ENCODE data around the gene STEAP2. TPM values are rescaled to one million over a fixed set of nuclear protein-coding genes. Genes with fewer than 3 reads are reported as not detected.
A peak's percentile ranks its signal among the peaks of the same experiment; 100 is the strongest.

STEAP2 gene
- total RNA-seq, 4 donors from 2014 or later: 21.0 to 38.4 (median 25.0) TPM

DNA sequence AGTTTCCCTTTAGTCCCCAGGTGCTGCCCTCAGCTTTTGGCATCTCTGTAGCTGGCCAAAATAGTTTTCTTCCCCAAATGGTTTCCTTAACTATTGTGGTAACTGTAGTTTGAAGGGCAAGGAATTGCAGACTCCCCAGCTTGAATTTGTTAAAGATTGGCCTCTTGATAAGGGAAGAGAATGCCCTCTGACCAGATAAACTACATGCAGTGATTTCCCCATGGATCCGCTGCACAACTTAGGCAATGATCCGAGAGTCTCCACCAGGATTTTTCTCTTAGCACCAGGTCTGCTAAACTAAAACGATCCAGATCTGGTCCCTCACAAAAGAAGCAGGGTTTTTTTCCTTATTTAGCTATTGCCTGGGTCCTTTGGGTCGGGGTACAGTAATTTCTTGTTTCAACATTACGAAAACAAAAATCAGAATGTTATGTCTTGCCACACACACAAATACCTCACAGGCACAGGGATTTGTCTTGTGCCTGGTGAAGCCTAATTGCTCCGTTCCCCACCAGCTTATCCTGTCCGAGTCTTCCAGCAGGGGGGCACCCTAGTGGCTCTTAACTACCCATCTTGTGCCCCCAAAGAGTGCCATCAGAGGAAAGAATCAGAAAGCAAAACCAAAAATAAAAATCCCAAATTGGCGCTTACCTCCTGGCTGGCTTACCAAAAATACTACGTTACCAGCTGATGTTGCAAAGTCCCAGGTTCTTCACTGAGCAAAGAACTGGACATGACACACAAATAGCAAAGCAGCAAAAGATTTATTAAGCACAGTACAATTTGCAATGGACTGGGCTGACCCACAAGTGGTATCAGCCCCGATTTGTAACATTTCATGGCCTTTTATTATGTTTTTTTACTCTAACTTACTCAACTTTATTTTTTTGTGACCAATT lies 16.4 kb upstream of the STEAP2 start:
- 65 to 67% methylated on average over 5 to 7 of the region's 10 CpGs for WGBS, 2 donors (ENCODE audit: low coverage in 1 of 2)
- no peaks in the 10 kb centered on the region for H3K36me3 ChIP-seq
- H3K9me3 ChIP-seq: no peaks in the 10 kb centered on the region
- H3K4me3 ChIP-seq: no peak overlapping the region
- no peak for TF ChIP-seq POLR2AphosphoS5 (IDR thresholded peaks at IDR 0.05)
- TF ChIP-seq POLR2A (IDR thresholded peaks at IDR 0.05): no peak
- TF ChIP-seq, protein P1, sequence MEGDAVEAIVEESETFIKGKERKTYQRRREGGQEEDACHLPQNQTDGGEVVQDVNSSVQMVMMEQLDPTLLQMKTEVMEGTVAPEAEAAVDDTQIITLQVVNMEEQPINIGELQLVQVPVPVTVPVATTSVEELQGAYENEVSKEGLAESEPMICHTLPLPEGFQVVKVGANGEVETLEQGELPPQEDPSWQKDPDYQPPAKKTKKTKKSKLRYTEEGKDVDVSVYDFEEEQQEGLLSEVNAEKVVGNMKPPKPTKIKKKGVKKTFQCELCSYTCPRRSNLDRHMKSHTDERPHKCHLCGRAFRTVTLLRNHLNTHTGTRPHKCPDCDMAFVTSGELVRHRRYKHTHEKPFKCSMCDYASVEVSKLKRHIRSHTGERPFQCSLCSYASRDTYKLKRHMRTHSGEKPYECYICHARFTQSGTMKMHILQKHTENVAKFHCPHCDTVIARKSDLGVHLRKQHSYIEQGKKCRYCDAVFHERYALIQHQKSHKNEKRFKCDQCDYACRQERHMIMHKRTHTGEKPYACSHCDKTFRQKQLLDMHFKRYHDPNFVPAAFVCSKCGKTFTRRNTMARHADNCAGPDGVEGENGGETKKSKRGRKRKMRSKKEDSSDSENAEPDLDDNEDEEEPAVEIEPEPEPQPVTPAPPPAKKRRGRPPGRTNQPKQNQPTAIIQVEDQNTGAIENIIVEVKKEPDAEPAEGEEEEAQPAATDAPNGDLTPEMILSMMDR (IDR thresholded peaks at IDR 0.05): no peak
- no peak for TF ChIP-seq EP300 (IDR thresholded peaks at IDR 0.05)
- no peak for ATAC-seq
- H3K27ac ChIP-seq: no peak overlapping the region
- no peaks in the 10 kb centered on the region for H3K27me3 ChIP-seq
- H3K4me1 ChIP-seq: no peaks in the 10 kb centered on the region

DNA sequence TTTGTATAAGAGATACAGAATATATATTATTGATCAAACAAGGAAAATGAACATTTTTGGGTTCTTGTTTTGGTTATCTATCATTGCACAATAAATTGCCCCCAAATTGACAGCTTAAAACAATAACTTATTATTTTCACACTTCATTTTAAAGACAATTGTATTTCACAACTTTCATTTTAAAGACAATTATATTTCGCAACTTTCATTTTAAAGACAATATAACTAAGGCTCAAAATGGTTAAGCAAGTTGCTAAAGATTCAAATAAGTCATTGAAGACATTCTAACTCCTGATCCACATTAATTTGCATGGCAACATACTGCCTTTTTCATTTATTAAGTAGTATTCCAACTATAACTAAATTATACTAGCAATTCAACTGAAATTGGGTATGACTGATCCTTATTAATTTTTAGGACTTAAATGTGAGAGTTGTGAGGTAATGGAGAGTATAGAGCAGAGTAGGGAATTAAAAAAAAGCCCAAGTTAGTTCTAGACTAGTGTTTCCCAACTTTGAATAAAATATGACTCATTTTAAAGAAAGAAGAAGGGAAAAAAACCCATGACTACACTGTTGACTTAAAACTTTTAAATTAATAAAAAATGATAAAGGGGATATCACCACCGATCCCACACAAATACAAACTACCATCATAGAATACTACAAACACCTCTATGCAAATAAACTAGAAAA lies 9.9 kb upstream of the STEAP2 start:
- Histone ChIP-seq H3K9me3 (no peaks in the 10 kb centered on the region), H3K4me3 (no peak overlapping the region), H3K27me3 (no peaks in the 10 kb centered on the region), H3K36me3 (no peaks in the 10 kb centered on the region), H3K4me1 (no peaks in the 10 kb centered on the region), H3K27ac (no peak overlapping the region)
- ATAC-seq: no peak
- no peak for TF ChIP-seq EP300 (IDR thresholded peaks at IDR 0.05)
- no peak for TF ChIP-seq POLR2A (IDR thresholded peaks at IDR 0.05)
- WGBS, 2 donors (ENCODE audit: low coverage in 1 of 2): 86 to 88% methylated on average over 2 of the region's 2 CpGs

DNA sequence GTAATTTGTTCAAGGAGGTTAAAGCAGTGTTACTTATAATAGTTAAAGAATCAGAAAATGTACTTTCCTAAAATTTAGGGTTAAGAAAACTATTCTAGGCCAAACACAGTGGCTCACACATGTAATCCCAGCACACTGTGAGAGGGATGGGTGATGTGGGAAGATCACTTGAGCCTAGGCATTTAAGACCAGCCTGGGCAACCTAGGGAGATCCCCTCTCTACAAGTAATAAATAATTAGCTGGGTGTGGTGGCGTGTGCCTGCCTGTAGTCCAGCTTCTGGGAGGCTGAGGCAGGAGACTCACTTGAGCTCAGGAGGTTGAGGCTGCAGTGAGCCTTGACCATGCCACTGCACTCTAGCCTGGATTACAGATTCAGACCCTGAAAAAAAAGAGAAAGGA lies 3.6 kb upstream of the STEAP2 start:
- no peaks in the 10 kb centered on the region for H3K27me3 ChIP-seq
- TF ChIP-seq POLR2A (IDR thresholded peaks at IDR 0.05) (no peak), EP300 (IDR thresholded peaks at IDR 0.05) (no peak), POLR2AphosphoS5 (IDR thresholded peaks at IDR 0.05) (no peak)
- TF ChIP-seq, protein P1 (IDR thresholded peaks at IDR 0.05): no peak
- no peak for ATAC-seq
- no peaks in the 10 kb centered on the region for H3K9me3 ChIP-seq
- peaks cover 0 to 26% (median 0%) of the 10 kb centered on the region in 3 donors for H3K4me1 ChIP-seq
- WGBS, 2 donors (ENCODE audit: low coverage in 1 of 2): 89% methylated on average over 1 of the region's 1 CpG; no CpG with 5 or more reads in 1 of the 2 donors
- no peaks in the 10 kb centered on the region for H3K36me3 ChIP-seq
- no peak overlapping the region for H3K4me3 ChIP-seq
- no peak overlapping the region for H3K27ac ChIP-seq

DNA sequence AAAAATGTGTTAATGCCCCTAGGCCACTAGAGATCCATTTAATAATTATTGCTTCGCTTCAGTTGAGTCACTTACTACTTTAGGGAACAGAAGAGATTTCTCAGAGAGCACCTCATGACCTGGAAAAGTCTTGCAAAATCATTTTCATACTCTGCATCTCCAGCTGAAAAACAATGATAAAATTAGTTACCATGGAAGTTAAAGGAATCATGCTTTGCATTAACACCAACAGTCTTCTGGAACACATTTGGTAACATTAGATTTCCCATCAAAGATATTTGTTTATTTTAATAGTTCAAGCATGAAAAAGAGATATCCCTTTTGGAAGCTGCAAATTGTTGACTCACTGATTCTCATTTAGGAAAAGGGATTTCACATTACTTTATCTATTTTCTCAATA lies 1.8 kb upstream of the STEAP2 start:
- Histone ChIP-seq H3K27me3 (no peaks in the 10 kb centered on the region), H3K27ac (peak overlapping the region in 1 of 4 donors; percentile 28), H3K4me3 (no peak overlapping the region), H3K4me1 (peaks cover 0 to 31% (median 0%) of the 10 kb centered on the region in 3 donors), H3K36me3 (no peaks in the 10 kb centered on the region), H3K9me3 (no peaks in the 10 kb centered on the region)
- WGBS, 2 donors (ENCODE audit: low coverage in 1 of 2): 40 to 88% methylated on average over 1 of the region's 1 CpG
- TF ChIP-seq POLR2AphosphoS5 (IDR thresholded peaks at IDR 0.05) (no peak), POLR2A (IDR thresholded peaks at IDR 0.05) (no peak), EP300 (IDR thresholded peaks at IDR 0.05) (no peak)
- TF ChIP-seq, protein P1 (IDR thresholded peaks at IDR 0.05): no peak
- no peak for ATAC-seq

DNA sequence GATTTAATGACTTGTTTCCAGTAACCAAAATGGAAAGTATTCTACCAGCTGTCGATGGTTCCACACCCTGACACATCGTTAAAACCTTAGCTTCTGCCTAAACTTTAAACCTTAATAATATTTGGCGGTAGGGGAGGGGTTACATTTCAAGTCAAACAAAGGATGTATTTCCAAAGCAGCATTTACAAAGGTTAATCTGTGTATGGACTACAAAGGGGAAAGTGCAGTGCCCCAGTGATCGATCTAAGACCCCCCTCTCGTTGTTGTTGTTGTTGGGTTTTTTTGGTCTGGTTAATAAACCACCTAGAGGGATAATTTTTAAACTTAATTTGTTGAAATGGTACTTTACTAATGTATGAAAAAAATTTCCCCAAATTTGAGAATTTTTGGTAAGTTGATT lies 1.1 kb upstream of the STEAP2 start:
- Histone ChIP-seq H3K27ac (peak overlapping the region; percentile 78 to 90 (median 86)), H3K4me3 (no peak overlapping the region), H3K9me3 (no peaks in the 10 kb centered on the region), H3K4me1 (peaks cover 0 to 31% (median 0%) of the 10 kb centered on the region in 3 donors), H3K27me3 (no peaks in the 10 kb centered on the region), H3K36me3 (no peaks in the 10 kb centered on the region)
- TF ChIP-seq, protein P1 (IDR thresholded peaks at IDR 0.05): no peak
- TF ChIP-seq EP300 (IDR thresholded peaks at IDR 0.05): no peak
- TF ChIP-seq POLR2A (IDR thresholded peaks at IDR 0.05): no peak
- no peak for TF ChIP-seq POLR2AphosphoS5 (IDR thresholded peaks at IDR 0.05)
- 61 to 74% methylated on average over 5 of the region's 5 CpGs for WGBS, 2 donors (ENCODE audit: low coverage in 1 of 2)
- no peak for ATAC-seq

Data from gastroesophageal sphincter (tissue), 4 donors.